ENCODE results near the gene ADTRP.

- TF ChIP-seq CREB5 (CRISPR knock-in tag; IDR thresholded peaks at IDR 0.05; ENCODE audit: low read depth) = no peak
- TF ChIP-seq PPARA (CRISPR knock-in tag; IDR thresholded peaks at IDR 0.05; ENCODE audit: borderline replicate concordance) = no peak
- no peak for TF ChIP-seq ZFP30 (CRISPR knock-in tag; IDR thresholded peaks at IDR 0.05)
- no peak for TF ChIP-seq ZNF565 (CRISPR knock-in tag; conservative IDR thresholded peaks at IDR 0.05; ENCODE audit: low read depth)
- TF ChIP-seq PATZ1 (CRISPR knock-in tag; IDR thresholded peaks at IDR 0.05; ENCODE audit: borderline replicate concordance) = no peak
- TF ChIP-seq POU6F1 (CRISPR knock-in tag; IDR thresholded peaks at IDR 0.05; ENCODE audit: borderline replicate concordance, low read depth) = no peak
Measured at GRCh38 chr6:11699576-11699975, 79.0 kb downstream of the ADTRP start.

All from SK-N-SH treated with all-trans-retinoic acid at 6 μM for 48 hours (cell line).